ENCODE results near the gene HHATL. TPM values are rescaled to one million over a fixed set of nuclear protein-coding genes. Genes with fewer than 3 reads are reported as not detected.

Gene HHATL
- total RNA-seq, 4 donors from 2014 or later, result 0.34 to 6.1 (median 1.5) TPM; not detected in 1

DNA sequence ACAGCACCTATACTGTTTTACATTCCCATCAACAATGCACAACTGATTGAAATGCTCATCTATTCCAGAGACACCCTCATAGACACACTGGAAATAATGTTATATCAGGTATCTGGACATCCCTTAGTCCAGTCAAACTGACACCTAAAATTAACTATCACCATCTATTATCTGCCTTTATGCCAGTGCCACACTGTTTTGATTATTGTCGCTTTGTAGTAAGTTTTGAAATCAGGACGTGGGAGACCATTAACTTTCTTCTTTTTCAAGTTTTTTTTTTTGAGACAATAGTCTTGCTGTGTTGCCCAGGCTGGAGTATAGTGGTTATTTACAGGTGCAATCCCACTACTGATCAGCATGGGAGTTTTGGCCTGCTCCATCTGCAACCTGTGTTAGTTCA, 26.7 kb downstream of the HHATL start:
- intact Hi-C loops (cut with DNase I; ENCODE audit: low total_unique reads), result no loop called here
- TF ChIP-seq POLR2A (IDR thresholded peaks at IDR 0.05), result no peak
- TF ChIP-seq, protein P1, sequence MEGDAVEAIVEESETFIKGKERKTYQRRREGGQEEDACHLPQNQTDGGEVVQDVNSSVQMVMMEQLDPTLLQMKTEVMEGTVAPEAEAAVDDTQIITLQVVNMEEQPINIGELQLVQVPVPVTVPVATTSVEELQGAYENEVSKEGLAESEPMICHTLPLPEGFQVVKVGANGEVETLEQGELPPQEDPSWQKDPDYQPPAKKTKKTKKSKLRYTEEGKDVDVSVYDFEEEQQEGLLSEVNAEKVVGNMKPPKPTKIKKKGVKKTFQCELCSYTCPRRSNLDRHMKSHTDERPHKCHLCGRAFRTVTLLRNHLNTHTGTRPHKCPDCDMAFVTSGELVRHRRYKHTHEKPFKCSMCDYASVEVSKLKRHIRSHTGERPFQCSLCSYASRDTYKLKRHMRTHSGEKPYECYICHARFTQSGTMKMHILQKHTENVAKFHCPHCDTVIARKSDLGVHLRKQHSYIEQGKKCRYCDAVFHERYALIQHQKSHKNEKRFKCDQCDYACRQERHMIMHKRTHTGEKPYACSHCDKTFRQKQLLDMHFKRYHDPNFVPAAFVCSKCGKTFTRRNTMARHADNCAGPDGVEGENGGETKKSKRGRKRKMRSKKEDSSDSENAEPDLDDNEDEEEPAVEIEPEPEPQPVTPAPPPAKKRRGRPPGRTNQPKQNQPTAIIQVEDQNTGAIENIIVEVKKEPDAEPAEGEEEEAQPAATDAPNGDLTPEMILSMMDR (IDR thresholded peaks at IDR 0.05), result no peak
- no peak overlapping the region for H3K4me3 ChIP-seq (ENCODE audit: low read depth, poor library complexity, severe bottlenecking)
- 85 to 91% methylated on average over 2 of the region's 2 CpGs for WGBS, 2 donors
- no peak for DNase-seq (ENCODE audit: low spot score in 2 of 2)

DNA sequence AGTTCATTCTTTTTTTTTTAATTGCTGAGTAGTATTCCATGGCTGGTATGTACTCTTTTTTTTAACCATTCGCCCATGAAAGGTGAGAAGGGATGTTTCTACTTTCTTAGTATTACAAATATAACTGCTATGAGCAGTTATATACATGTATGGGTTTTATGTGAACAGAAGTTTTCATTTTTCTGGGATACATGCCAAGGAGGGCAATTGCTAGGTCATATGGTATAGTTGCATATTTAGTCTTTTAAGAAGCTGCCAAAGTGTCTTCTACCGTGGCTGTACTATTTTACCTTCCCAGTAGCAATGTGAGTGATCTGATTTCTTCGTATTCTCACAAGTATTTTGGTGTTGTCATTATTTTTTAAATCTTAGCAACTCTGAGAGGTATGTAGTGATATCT, 28.5 kb downstream of the HHATL start:
- 47 to 51% methylated on average over 3 of the region's 3 CpGs for WGBS, 2 donors
- DNase-seq (ENCODE audit: low spot score in 2 of 2), result no peak
- no peak overlapping the region for H3K4me3 ChIP-seq (ENCODE audit: low read depth, poor library complexity, severe bottlenecking)
- TF ChIP-seq POLR2A (IDR thresholded peaks at IDR 0.05), result no peak
- TF ChIP-seq, protein P1 (IDR thresholded peaks at IDR 0.05), result no peak
- intact Hi-C loops (cut with DNase I; ENCODE audit: low total_unique reads), result no loop called here

DNA sequence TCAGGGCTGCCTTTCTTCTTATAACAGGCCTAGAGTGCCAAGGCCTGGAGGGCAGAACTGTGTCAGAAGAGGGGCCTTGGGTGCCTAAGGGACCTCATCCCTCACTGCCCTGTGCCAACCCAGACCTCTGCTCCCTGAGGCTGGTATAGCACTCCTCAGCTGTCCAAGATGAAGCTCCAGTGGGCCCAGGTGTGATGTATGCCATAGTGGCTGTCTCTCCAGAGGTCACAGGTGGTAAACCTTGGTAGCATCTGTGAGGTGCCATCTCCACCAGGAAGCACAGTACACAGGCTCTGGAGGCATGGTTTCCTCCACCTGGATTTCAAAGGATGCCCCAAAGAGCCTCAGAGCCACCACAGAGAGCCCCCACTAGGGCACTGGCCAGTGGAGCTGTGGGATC, 29.5 kb downstream of the HHATL start:
- TF ChIP-seq POLR2A (IDR thresholded peaks at IDR 0.05), result no peak
- TF ChIP-seq, protein P1 (IDR thresholded peaks at IDR 0.05), result no peak
- intact Hi-C loops (cut with DNase I; ENCODE audit: low total_unique reads), result no loop called here
- H3K4me3 ChIP-seq (ENCODE audit: low read depth, poor library complexity, severe bottlenecking), result no peak overlapping the region
- peak in 1 of 2 donors; percentile 31 for DNase-seq (ENCODE audit: low spot score in 2 of 2)

DNA sequence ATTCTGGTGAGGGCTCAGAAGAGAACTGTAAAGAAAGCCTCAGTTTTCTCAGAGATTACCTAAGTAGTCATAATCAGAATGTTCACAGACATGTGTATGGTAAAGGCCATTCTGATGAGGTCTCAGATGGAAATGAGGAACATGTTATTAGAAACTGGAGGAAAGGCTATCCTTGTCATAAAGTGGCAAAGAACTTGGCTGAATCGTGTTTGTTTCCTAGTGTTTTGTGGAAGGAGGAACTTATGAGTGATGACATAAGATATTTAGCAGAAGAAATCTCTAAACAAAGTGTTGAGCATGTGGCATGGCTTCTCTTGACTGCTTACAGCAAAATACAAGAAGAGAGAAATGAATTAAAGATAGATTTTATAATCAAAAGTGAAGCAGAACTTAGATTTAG, 30.1 kb downstream of the HHATL start:
- TF ChIP-seq, protein P1 (IDR thresholded peaks at IDR 0.05), result no peak
- intact Hi-C loops (cut with DNase I; ENCODE audit: low total_unique reads), result no loop called here
- no peak overlapping the region for H3K4me3 ChIP-seq (ENCODE audit: low read depth, poor library complexity, severe bottlenecking)
- DNase-seq (ENCODE audit: low spot score in 2 of 2), result no peak
- 58 to 65% methylated on average over 1 of the region's 1 CpG for WGBS, 2 donors

DNA sequence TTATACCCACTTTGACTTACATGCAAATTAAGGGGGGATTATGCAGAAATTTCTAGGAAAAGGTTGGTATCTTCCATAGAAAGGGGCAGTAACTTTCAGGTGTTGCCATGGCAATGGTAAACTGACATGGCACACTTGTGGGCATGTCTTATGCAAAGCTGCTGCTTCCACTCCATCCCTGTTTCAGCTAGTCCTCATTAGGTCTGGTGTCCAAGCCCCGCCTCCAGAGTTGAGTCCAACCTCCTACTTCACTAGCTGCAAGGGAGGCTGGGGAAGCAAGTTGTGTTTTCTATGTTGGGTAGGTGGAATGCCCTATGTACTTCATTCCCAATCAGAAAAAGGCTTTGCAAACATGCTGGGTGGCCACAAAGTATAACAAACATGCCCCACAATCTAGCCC, 31.9 kb downstream of the HHATL start:
- DNase-seq (ENCODE audit: low spot score in 2 of 2), result peak in 1 of 2 donors; percentile 45
- H3K4me3 ChIP-seq (ENCODE audit: low read depth, poor library complexity, severe bottlenecking), result no peak overlapping the region
- WGBS, 2 donors, result 83% methylated on average over 1 of the region's 1 CpG
- intact Hi-C loops (cut with DNase I; ENCODE audit: low total_unique reads), result no loop called here
- TF ChIP-seq, protein P1 (IDR thresholded peaks at IDR 0.05), result no peak
- TF ChIP-seq POLR2A (IDR thresholded peaks at IDR 0.05), result no peak

DNA sequence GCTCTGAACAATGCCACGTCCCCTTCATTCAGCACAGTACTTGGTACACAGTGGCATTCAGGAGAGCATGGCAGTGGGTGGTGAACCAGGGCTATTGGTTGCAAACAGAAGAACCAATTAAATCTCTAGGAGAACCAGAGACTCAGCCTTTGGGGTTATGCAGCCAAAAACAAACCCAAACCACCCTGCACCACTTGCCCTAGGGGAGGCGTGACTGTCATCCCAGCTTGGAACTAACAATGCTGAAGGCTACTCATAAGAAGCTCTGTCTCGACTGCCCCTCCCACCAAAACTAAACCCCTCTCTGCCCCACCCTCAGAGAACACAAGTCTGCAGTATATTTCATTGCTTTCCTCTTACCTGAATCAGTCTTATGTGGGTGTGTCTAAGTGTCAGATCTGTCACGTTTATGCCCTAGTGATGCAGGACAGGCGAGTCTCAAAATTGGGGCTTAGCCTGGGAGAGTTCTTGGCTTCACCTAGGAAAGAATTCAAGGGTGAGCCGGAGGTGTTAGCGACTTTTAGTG, 32.5 kb downstream of the HHATL start:
- TF ChIP-seq POLR2A (IDR thresholded peaks at IDR 0.05), result no peak
- TF ChIP-seq, protein P1 (IDR thresholded peaks at IDR 0.05), result no peak
- 64 to 67% methylated on average over 7 of the region's 7 CpGs for WGBS, 2 donors
- intact Hi-C loops (cut with DNase I; ENCODE audit: low total_unique reads), result no loop called here
- peak in 1 of 2 donors; percentile 56 for DNase-seq (ENCODE audit: low spot score in 2 of 2)
- no peak overlapping the region for H3K4me3 ChIP-seq (ENCODE audit: low read depth, poor library complexity, severe bottlenecking)
